SK-MEL-5 (cell line): ENCODE results near the gene GABPB2. TPM values are rescaled to one million over a fixed set of nuclear protein-coding genes. Genes with fewer than 3 reads are reported as not detected.

Experiments
- DNase-seq: peaks from one replicate; pipeline ENCODE4 v3.0.0-alpha.2; 2016; ENCODE audit warnings: low read depth, low spot score
- in situ Hi-C: cut with HindIII; loops from 2 replicates; pipeline ENCODE4 v1.10.0; 2016; ENCODE audit warnings: low sequenced_read_pairs, high pct_unique_total_duplicates, low pct_unique_long_range_greater_than_20kb
- polyA plus RNA-seq, 2 experiments: library from polyadenylated mRNA; depleted of rRNA; stranded (reverse); fragments of >200 nt; gene quantifications; 2 replicates each; pipeline ENCODE4 v1.2.3, GENCODE V29; 2015
- total RNA-seq: library from RNA; depleted of rRNA; stranded (reverse); fragments of >200 nt; shearing (Covaris generic); gene quantifications from 2 replicates; pipeline ENCODE4 v1.2.3, GENCODE V29; 2014; rRNA removed

The GABPB2 gene
- total RNA-seq = 6.7 and 8.1 TPM in 2 replicates
- 5.4 and 10.0 TPM in 2 replicates for polyA plus RNA-seq (2015; cell fraction: cytosol; rRNA removed)
- 4.8 and 6.4 TPM in 2 replicates for polyA plus RNA-seq (2015; cell fraction: nucleus; rRNA removed)

- peak; percentile 94 for DNase-seq
- in situ Hi-C loops = no loop called here
Observed at GRCh38 chr1:151070474-151071276, at the start of gene GABPB2. Gene GABPB2, plus strand, starts transcription at chr1:151070761. Its CDS starts 17,429 bp downstream, at chr1:151088190.

GRCh38 chr1:151024540-151025146 is 45.9 kb upstream of the GABPB2 start:
- peak; percentile 96 for DNase-seq
- in situ Hi-C loops = no loop called here

GRCh38 chr1:151026460-151026859 is 44.1 kb upstream of the GABPB2 start:
- in situ Hi-C loops = no loop called here
- DNase-seq = no peak

- in situ Hi-C loops = no loop called here
- DNase-seq = no peak
Observed at GRCh38 chr1:151032164-151032563, 38.4 kb upstream of the GABPB2 start.

GRCh38 chr1:151035167-151035566 is 35.4 kb upstream of the GABPB2 start:
- DNase-seq = no peak
- in situ Hi-C loops = no loop called here

DNA sequence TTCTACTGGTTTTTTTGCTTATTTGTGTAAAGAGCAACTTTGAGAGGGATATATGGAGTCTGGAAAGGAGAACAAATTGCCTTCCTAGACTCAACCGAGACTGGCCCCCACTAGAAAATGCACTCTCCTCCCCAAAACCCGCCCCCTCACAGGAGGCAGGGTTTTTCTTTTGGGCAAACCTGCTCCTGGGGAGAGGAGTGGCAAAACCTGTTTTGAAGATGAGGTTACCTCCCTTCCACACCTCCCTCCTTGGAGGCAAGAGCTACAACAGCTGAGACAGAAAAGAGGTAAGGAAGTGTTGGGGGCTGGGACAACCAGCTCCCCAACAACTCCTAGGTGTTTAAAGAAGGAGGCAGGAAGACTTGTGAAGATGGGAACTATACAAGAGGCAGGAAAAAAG is 34.2 kb upstream of the GABPB2 start, which contains the start of gene BNIPL:
TSS of gene BNIPL (plus strand) at position 231 of the 400 bp plus-strand sequence. CDS start at position 371, 140 bp downstream.
- in situ Hi-C loops = no loop called here

GRCh38 chr1:151037032-151037431 is 33.5 kb upstream of the GABPB2 start:
- DNase-seq = no peak
- in situ Hi-C loops = no loop called here

More for the DNA sequence above, 34.2 kb upstream of the GABPB2 start, which contains the start of gene BNIPL:
- no peak for DNase-seq

GRCh38 chr1:151039521-151039920 is 31.0 kb upstream of the GABPB2 start:
- in situ Hi-C loops = no loop called here
- no peak for DNase-seq

DNA sequence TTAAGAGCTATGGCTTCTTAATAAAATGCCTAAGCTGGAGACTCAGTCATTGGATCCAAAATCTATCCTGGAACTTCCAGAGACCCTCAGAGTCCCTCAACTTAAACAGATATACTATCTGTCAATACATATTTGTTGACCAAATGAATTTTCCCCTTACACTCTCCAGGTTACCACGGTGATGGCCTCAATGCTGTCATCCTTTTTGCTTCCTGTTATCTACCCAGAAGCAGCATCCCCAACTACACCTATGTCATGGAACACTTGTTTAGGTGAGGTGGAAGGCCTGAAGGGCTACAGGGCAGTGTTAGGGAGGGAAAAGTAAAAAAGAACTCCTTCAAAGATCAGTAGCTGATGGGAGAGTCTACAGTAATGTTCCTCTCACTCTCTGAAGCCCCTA is 27.4 kb upstream of the GABPB2 start:
- in situ Hi-C loops = no loop called here
- no peak for DNase-seq

DNA sequence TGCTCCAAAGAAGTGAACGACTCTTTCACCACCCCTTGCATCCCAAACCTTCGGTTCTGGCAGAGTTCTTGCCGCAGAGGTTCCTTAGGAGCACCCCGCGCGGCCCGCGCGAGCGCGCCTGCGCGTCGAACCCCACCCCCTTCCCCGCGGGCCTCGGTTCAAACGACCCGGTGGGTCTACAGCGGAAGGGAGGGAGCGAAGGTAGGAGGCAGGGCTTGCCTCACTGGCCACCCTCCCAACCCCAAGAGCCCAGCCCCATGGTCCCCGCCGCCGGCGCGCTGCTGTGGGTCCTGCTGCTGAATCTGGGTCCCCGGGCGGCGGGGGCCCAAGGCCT is 23.0 kb upstream of the GABPB2 start, which contains the start of gene C1orf56:
TSS of gene C1orf56 (plus strand) at position 161 of the 334 bp plus-strand sequence. CDS start at position 258, 97 bp downstream.
- peak; percentile 74 for DNase-seq
- in situ Hi-C loops = no loop called here

DNA sequence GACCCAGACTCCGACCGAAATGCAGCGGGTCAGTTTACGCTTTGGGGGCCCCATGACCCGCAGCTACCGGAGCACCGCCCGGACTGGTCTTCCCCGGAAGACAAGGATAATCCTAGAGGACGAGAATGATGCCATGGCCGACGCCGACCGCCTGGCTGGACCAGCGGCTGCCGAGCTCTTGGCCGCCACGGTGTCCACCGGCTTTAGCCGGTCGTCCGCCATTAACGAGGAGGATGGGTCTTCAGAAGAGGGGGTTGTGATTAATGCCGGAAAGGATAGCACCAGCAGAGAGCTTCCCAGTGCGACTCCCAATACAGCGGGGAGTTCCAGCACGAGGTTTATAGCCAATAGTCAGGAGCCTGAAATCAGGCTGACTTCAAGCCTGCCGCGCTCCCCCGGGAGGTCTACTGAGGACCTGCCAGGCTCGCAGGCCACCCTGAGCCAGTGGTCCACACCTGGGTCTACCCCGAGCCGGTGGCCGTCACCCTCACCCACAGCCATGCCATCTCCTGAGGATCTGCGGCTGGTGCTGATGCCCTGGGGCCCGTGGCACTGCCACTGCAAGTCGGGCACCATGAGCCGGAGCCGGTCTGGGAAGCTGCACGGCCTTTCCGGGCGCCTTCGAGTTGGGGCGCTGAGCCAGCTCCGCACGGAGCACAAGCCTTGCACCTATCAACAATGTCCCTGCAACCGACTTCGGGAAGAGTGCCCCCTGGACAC is 22.5 kb upstream of the GABPB2 start:
- peak; percentile 79 for DNase-seq
- in situ Hi-C loops = no loop called here

DNA sequence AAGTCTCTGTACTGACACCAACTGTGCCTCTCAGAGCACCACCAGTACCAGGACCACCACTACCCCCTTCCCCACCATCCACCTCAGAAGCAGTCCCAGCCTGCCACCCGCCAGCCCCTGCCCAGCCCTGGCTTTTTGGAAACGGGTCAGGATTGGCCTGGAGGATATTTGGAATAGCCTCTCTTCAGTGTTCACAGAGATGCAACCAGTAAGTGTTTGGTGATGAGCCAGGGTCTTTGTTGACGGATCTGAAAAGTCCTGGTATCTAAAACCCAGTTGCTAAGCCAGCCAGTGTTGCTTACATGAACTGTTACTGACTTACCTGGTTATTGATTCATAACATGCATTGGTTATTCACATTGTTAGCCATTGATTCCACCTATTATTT is 21.9 kb upstream of the GABPB2 start:
- DNase-seq = no peak
- in situ Hi-C loops = no loop called here

DNA sequence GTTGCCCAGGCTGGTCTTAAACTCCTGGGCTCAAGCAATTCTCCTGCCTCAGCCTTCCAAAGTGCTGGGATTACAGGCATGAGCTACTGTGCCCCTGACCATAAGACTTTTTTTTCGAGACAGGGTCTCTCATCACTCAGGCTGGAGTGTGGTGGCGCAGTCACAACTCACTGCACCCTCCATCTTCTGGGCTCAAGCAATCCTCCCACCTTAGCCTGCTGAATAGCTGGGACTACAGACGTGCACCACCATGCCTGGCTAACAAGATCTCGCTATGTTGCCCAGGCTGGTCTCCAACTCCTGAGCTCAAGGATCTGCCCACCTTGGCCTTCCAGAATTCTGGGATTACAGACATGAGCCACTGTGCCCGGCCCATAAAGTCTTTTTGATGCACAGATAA is 21.1 kb upstream of the GABPB2 start:
- in situ Hi-C loops = no loop called here
- no peak for DNase-seq

DNA sequence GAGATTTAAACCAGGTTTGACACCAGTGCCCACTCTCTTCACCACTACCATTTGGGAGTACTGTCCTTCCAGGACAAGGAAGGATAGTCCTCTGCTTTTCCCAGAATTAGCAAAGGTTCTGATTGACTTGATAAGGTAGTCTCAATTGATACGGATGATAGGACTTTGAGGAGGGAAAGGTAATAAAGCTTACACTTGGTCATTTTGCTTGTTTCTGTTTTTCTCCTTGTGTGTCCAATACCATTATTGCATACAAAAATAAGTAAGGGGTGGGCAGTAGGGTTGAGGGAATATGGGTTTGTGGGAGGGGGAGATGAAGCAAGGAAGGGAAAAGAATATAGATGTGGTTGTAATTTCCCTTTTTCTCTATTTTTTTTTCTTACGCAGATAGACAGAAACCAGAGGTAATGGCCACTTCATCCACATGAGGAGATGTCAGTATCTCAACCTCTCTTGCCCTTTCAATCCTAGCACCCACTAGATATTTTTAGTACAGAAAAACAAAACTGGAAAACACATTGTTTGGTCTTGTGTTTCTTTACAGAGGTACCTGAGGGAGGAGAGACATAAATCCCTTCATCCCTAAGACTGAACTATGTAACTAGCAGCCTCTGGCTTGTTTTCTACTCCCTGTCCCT is 20.4 kb upstream of the GABPB2 start:
- DNase-seq = no peak
- in situ Hi-C loops = no loop called here

DNA sequence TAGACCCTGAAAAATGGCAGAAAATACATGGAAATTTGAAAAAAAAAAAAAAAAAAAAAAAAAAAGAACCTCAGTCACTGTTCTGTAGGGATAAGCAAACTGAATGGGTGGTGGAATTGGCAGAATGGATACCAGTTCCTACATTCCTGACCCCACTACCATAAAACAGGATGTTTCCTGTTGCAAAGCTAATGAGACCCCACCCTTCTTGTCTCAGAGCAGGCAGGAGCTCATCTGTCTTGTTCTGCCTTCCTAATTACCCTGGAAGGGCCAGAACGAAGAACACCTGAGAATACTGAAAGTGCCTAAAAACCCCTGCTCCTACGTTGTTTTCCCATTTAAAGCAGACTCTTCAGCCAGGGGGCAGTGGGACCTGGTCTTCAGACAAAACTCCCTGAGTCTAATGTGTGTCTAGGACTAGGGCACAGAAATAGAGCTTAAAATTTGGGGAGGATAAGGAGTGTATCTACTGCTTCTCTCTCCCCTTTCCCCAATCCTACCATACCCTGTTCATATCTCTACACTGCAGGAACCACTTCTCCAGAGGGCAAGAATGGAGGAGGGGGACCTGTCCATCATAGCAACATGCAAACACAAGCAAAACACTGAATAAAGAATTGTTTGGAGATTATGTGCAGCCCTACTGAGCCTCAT is 19.1 kb upstream of the GABPB2 start:
- in situ Hi-C loops = no loop called here
- no peak for DNase-seq

DNA sequence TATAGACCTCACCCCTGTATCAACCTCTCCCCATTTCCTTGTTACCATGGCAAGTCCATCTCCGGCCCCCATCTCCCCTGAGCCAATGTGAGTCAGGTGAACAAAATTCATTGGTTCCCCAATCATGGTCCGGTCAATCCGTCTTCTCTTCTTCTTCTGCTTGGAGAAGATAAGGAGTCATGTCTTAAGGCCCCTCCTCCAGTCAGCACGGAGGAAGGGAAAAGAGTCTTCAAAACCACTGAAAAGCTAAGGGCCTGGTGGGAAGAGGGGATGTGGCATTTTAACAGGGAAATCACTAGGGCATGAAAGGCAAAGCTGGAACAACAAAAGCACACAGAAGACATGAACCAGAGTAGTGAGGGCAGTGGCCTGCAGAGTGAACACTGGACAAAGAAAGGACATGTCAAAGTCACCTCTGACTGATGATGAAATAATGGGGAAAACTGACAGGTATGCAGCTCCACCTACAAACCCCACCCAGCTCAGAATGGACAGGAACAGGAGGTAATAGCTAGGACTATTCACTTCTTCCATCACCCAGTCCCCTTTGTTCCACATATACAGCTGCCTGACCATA is 15.5 kb upstream of the GABPB2 start:
- in situ Hi-C loops = no loop called here
- DNase-seq = no peak

DNA sequence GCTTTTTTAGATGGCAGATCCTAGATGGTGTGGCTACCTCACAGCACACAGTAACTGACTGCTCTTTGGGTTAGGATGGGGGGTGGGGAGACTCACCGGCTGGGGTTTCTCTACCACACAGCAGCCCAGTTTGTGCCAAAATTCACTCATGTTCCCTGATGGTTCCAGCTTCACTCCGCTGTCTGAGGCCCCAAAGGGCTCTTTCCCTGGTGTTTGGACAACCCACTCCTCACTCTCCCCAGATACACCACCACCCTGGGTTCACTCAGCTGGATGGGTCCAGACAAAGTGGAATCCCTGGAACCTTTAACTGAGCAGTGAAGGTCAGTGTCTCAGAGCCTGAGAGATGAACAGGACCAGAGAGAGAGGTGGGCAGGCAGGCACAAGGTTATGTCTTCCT is 15.0 kb upstream of the GABPB2 start:
- no peak for DNase-seq
- in situ Hi-C loops = no loop called here
